ENCODE data around the gene ATP9B.
"Not testable (repeated sequence)": the region's sequence is repeated elsewhere in the genome, so short reads cannot be mapped to it uniquely, and the experiment has no call there.

The ATP9B gene

DNA sequence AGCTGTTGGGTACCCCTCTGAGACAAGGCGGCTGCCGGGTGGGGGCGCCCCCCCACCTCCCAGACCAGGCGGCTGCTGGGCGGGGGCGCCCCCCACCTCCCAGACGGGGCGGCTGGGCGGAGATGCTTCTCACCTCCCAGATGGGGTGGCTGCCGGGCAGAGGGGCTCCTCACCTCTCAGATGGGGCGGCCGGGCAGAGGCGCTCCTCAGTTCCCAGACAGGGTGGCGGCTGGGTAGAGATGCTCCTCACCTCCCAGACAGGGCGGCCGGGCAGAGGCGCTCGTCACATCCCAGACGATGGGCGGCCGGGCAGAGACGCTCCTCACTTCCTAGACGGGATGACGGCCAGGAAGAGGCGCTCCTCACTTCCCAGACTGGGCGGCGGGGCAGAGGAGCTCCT is 3.5 kb downstream of the ATP9B start:
- not testable (repeated sequence) for DNase-seq

GRCh38 chr18:79077181-79077580 is 8.0 kb downstream of the ATP9B start:
- no peak for DNase-seq

DNA sequence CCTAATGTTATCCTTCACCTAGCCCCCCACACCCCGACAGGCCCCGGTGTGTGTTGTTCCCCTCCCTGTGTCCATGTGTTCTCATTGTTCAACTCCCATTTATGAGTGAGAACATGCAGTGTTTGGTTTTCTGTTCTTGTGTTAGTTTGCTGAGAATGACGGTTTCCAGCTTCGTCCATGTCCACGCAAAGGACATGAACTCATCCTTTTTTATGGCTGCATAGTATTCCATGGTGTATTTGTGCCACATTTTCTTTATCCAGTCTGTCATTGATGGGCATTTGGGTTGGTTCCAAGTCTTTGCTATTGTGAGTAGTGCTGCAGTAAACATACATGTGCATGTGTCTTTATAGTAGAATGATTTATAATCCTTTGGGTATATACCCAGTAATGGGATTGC is 9.6 kb downstream of the ATP9B start:
- not testable (repeated sequence) for DNase-seq

- no peak for DNase-seq
Measured at GRCh38 chr18:79092874-79093273, 23.7 kb downstream of the ATP9B start.

GRCh38 chr18:79093986-79094385 is 24.8 kb downstream of the ATP9B start:
- no peak for DNase-seq

DNA sequence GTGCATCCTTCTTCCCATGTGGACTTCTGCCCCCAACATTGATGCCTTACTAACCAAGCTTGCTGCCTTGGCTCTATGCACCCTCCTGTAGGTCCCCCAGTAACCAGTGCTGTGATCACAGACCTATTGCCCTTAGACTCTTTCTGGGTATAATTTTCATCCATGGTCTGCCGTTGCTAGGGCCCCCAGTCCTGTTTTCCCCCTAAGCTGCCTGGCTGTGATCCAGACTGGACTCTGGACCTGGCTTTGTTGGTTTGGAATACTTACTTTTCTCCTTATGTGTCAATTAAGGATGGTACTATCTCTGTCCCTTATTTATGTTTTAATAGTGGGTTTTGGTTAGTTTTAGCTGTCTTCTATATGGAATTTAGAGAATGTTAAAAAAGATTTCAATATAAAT is 26.0 kb downstream of the ATP9B start:
- DNase-seq: no peak

GRCh38 chr18:79100944-79101343 is 31.8 kb downstream of the ATP9B start:
- DNase-seq: no peak

GRCh38 chr18:79102886-79103285 is 33.7 kb downstream of the ATP9B start:
- DNase-seq: no peak

DNA sequence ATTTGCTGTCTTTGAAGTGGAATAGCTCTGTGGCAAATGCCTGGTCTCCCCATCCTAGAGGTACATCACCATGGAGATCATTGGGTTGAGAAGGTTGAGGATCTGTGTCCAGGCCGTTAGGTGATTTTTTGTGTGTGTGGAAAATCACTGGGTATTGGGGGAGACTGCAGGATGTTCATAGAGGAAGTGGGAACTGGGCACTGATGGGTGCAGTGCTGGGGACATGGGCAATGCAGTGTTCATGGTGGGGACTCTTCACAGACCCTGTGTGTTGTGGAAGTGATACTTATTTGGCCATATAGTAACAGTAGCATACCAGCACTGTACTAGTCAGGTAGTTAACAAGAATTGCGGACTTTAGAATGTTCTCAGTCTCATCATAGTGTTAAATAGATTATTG is 34.9 kb downstream of the ATP9B start:
- DNase-seq: no peak

- no peak for DNase-seq
Measured at GRCh38 chr18:79105455-79105854, 36.3 kb downstream of the ATP9B start.

DNA sequence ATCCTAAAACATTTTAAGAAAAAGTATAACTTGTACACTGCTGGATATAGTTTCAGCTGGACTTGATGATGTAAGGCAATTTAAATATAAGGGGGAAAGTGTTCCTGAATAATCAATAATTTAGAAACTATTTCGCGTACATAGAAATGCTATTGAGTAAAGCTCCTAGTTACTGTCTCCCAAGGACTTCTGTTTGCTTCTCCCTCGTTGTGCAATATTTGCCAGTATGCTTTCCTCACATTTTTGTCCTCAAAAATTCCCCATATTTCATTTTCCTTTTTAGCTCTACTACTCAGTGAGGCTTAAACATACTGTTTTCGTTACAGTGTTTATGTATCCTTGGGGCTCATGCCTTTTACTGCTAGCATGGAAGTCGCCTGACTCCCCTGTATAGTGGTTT is 36.9 kb downstream of the ATP9B start:
- DNase-seq: no peak

GRCh38 chr18:79107886-79108285 is 38.7 kb downstream of the ATP9B start:
- DNase-seq: no peak

DNA sequence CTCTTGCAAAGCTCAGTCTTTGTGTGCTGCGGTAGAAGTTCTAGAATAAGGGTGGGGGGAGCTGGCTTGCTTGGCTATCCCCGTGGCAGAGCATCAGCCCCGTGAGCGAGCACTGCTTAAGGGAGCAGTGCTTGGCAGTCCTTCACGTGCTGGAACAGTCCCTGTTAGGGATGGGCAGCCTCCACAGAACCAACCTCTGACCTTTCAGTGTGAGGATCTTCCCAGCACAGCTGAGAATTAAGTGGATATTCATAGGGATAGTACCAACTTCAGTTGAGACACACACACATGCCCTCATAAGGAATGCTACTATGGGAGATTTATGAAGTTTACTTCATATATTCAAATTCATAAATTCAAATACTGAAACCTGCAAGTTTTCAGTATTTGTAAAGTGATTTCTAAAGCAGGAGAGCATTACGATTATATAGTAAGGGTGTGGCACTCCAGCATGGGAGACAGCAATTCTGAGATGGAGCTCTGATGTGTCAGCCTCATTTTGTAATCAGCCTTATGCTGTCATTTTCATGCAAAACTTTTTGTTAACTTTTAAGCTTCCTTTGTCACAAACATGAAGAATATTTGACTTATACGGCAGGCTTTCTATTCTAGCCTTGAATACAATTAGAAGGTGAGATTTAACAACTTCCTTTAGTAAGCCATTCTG is 39.5 kb downstream of the ATP9B start:
- DNase-seq: no peak

- no peak for DNase-seq
Measured at GRCh38 chr18:79111483-79111882, 42.3 kb downstream of the ATP9B start.

GRCh38 chr18:79117385-79117784 is 48.2 kb downstream of the ATP9B start:
- no peak for DNase-seq

DNA sequence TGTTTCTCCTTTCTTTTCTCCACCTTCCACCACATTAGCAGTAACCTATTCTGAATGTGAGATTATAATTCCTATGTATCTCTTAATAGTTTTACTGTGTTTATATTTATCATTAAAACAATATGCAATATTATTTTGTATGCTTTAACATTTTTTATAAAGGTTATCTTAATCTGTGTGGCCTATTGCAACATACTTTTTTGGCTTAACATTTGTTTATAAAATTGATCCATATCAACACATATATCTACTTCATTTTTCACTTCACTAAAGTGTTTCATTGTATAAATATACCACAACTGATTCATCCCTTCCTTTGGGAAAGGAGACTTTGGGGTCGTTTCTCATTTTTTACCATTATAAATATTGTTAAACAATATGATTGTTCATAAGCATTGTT is 48.6 kb downstream of the ATP9B start:
- DNase-seq: no peak

GRCh38 chr18:79118797-79119196 is 49.6 kb downstream of the ATP9B start:
- DNase-seq: no peak

DNA sequence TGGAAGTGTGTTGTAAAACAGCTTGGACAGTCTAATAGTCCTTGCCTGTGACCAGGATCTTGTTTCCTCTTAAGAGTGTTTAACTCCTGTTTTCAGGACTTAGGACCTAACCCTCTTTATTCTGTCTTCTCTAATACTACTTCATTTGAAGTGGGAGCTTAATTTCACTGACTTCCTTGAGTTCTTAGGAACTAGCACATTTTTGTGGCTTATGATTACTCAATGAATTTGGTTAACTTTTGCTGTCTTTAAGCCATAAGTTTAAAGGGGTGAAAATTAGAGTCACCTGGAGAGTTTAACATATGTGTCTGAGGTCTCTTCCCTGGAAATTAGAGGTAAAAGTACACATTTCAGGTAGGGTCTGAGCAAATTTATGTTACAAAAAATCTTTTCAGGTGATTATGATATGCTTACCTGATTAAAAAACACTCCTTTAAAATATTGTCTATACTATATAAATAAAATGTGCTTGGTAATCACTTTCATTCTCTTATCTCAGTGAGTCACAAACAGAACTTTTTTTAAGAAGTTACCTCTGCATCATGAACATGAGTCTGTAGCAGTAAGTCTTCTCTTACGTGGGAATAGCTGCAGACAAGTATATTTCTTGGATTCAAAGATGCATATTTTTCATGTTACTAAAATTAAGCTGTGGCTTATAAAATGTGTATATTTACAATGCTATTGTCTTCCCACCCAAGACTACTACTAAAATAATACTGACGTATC is 52.7 kb downstream of the ATP9B start:
- DNase-seq: no peak

DNA sequence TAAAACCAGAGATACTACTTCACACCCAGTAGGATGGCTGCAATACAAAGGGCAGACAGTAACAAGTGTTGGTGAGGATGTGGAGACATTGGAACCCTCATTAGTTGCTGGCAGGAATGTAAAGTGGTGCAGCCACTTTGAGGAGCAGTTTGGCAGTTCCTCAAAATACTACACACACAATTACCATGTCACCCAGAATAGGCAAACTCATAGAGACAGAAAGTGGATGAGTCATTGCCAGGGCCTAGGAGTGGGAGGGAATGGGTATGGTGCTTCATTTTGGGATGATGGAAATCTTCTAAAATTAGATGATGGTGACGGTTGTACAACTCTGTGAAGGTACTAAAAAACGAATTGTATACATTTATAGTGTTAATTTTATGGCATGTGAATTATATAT is 54.8 kb downstream of the ATP9B start:
- DNase-seq: no peak

DNA sequence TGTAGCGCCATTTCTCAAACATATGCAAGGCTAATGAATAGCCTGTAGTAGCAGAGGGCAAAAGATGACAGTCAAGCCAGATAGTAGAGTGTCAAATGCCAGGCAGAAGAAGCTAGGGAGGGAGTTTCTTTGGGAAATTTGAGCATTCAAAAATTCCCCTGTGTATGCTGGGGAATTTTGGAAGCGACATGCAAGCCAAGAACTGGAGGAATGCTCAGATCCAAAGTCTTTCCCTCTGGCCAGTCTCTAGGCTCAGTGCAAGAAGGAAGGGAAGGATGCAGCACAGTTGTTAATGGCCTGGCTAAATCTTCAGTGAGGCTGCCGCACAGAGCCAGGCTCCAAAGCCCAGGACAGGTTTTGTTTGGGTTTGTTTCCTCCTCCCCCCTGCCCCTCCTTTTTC is 59.9 kb downstream of the ATP9B start:
- DNase-seq: no peak

- DNase-seq: no peak
Measured at GRCh38 chr18:79133724-79134123, 64.5 kb downstream of the ATP9B start.

- no peak for DNase-seq
Measured at GRCh38 chr18:79135924-79136323, 66.7 kb downstream of the ATP9B start.

DNA sequence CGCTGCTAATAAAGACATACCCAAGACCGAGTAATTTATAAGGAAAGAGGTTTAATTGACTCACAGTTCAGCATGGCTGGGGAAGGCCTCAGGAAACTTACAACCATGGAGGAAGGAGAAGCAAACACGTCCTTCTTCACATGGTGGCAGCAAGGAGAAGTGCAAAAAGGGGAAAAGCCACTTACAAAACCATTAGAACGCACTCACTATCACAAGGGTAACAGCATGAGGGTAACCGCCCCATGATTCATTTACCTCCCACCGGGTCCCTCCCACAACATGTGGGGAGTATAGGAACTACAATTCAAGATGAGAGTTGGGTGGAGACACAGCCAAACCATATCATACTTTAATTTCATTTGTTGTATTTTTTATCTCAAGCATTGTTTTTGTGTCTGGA is 67.5 kb downstream of the ATP9B start:
- DNase-seq: no peak

GRCh38 chr18:79139206-79139605 is 70.0 kb downstream of the ATP9B start:
- no peak for DNase-seq

GRCh38 chr18:79147014-79147413 is 77.8 kb downstream of the ATP9B start:
- no peak for DNase-seq

Measured in NCI-H748 treated with DMSO at 0.1 percent for 48 hours (cell line).